Measurements from ENCODE around the gene SRRD. TPM values are rescaled to one million over a fixed set of nuclear protein-coding genes. Genes with fewer than 3 reads are reported as not detected.

Gene SRRD
- total RNA-seq, 1 experiment from 2014 or later = 9.5 TPM

- TF ChIP-seq, protein P1, sequence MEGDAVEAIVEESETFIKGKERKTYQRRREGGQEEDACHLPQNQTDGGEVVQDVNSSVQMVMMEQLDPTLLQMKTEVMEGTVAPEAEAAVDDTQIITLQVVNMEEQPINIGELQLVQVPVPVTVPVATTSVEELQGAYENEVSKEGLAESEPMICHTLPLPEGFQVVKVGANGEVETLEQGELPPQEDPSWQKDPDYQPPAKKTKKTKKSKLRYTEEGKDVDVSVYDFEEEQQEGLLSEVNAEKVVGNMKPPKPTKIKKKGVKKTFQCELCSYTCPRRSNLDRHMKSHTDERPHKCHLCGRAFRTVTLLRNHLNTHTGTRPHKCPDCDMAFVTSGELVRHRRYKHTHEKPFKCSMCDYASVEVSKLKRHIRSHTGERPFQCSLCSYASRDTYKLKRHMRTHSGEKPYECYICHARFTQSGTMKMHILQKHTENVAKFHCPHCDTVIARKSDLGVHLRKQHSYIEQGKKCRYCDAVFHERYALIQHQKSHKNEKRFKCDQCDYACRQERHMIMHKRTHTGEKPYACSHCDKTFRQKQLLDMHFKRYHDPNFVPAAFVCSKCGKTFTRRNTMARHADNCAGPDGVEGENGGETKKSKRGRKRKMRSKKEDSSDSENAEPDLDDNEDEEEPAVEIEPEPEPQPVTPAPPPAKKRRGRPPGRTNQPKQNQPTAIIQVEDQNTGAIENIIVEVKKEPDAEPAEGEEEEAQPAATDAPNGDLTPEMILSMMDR (conservative IDR thresholded peaks at IDR 0.05) = no peak
- TF ChIP-seq EZH2 (IDR thresholded peaks at IDR 0.05; ENCODE audit: low read depth) = no peak
- Histone ChIP-seq H3K9me2 (ENCODE audit: insufficient read depth) (no peaks in the 10 kb centered on the region), H3K4me3 (no peak overlapping the region), H3K79me2 (ENCODE audit: low read depth) (no peaks in the 10 kb centered on the region), H3K4me2 (no peak overlapping the region), H2AFZ (no peak overlapping the region), H4K20me1 (ENCODE audit: insufficient read depth) (no peaks in the 10 kb centered on the region), H3K27me3 (ENCODE audit: insufficient read depth, low read depth) (no peaks in the 10 kb centered on the region), H3K36me3 (ENCODE audit: low read depth) (no peaks in the 10 kb centered on the region), H3K27ac (no peak overlapping the region), H3K9me3 (ENCODE audit: insufficient read depth, low read depth) (no peaks in the 10 kb centered on the region), H3F3A (ENCODE audit: insufficient read depth, low read depth) (no peaks in the 10 kb centered on the region), H3K4me1 (replicated peaks; ENCODE audit: insufficient read depth) (no peaks in the 10 kb centered on the region)
- intact Hi-C loops (cut with micrococcal nuclease; ENCODE audit: unreplicated experiment) = no loop called here
- CTCF ChIA-PET = no interaction called here
- POLR2A ChIA-PET (ENCODE audit: unreplicated experiment) = no interaction called here
- no TSS peak for BruUV-seq (replicated peaks)
- DNase-seq = no peak
Observed at GRCh38 chr22:26535603-26535908, 51.9 kb downstream of the SRRD start.

DNA sequence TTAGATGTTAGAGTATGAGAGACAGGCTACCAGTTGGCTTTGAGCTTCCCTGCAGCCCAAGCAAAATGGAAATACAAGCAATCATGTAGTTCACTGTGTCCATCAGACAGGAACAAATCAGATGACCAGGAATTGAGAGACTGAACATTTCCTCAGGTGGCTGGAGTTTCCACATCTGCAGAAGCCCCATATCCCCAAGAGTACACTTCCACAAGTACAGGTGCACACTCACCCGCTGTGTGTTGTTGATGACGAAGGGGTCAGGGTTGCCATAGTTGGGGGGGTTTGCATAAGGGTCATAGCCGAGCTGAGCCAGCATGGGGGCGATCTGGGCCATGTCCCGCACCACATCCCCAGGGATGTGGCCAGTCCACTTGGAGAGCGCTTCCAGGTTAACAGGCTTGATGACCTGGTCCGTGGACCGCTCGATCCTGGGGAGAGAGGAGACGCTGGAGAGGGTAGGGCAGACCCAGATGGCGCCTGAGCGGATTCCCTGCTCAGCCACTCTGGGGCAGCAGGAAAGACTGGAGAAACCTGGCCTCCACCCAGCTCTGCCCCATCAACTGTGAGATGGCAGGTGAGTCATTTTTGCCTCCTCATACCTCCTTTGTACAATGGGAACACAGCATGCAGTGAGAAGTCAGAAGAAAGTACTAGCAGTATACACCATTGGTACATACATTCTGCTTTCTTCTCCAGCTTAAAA, 52.5 kb downstream of the SRRD start:
- intact Hi-C loops (cut with micrococcal nuclease; ENCODE audit: unreplicated experiment) = no loop called here
- DNase-seq = no peak
- Histone ChIP-seq H3K4me1 (replicated peaks; ENCODE audit: insufficient read depth) (no peaks in the 10 kb centered on the region), H3K27me3 (ENCODE audit: insufficient read depth, low read depth) (no peaks in the 10 kb centered on the region), H4K20me1 (ENCODE audit: insufficient read depth) (no peaks in the 10 kb centered on the region), H3K9me2 (ENCODE audit: insufficient read depth) (no peaks in the 10 kb centered on the region), H2AFZ (no peak overlapping the region), H3K79me2 (ENCODE audit: low read depth) (no peaks in the 10 kb centered on the region), H3K27ac (no peak overlapping the region), H3K4me2 (no peak overlapping the region), H3K36me3 (ENCODE audit: low read depth) (no peaks in the 10 kb centered on the region), H3K4me3 (no peak overlapping the region), H3K9me3 (ENCODE audit: insufficient read depth, low read depth) (no peaks in the 10 kb centered on the region), H3F3A (ENCODE audit: insufficient read depth, low read depth) (no peaks in the 10 kb centered on the region)
- CTCF ChIA-PET = no interaction called here
- POLR2A ChIA-PET (ENCODE audit: unreplicated experiment) = no interaction called here
- TF ChIP-seq, protein P1 (conservative IDR thresholded peaks at IDR 0.05) = no peak
- no TSS peak for BruUV-seq (replicated peaks)

- intact Hi-C loops (cut with micrococcal nuclease; ENCODE audit: unreplicated experiment) = no loop called here
- Histone ChIP-seq H3K36me3 (ENCODE audit: low read depth) (no peaks in the 10 kb centered on the region), H3K9me3 (ENCODE audit: insufficient read depth, low read depth) (no peaks in the 10 kb centered on the region), H3K4me2 (no peak overlapping the region), H3K79me2 (ENCODE audit: low read depth) (no peaks in the 10 kb centered on the region), H3K4me1 (replicated peaks; ENCODE audit: insufficient read depth) (no peaks in the 10 kb centered on the region), H4K20me1 (ENCODE audit: insufficient read depth) (no peaks in the 10 kb centered on the region), H3K4me3 (no peak overlapping the region), H3K9me2 (ENCODE audit: insufficient read depth) (no peaks in the 10 kb centered on the region), H3K27ac (no peak overlapping the region), H3K27me3 (ENCODE audit: insufficient read depth, low read depth) (no peaks in the 10 kb centered on the region), H3F3A (ENCODE audit: insufficient read depth, low read depth) (no peaks in the 10 kb centered on the region), H2AFZ (no peak overlapping the region)
- CTCF ChIA-PET = no interaction called here
- BruUV-seq (replicated peaks) = no TSS peak
- POLR2A ChIA-PET (ENCODE audit: unreplicated experiment) = no interaction called here
- DNase-seq = no peak
- TF ChIP-seq, protein P1 (conservative IDR thresholded peaks at IDR 0.05) = no peak
- no peak for TF ChIP-seq EZH2 (IDR thresholded peaks at IDR 0.05; ENCODE audit: low read depth)
Observed at GRCh38 chr22:26536762-26537134, 53.1 kb downstream of the SRRD start.
